Hippocampal formation (tissue), 2 donors: ENCODE data around the gene CACNA2D1.
A peak's percentile ranks its signal among the peaks of the same experiment; 100 is the strongest.

Experiments
- DNase-seq, 2 donors: peaks; one replicate each; lab custom pipeline; 2025; lab: John Stamatoyannopoulos, UW

CACNA2D1 gene

DNA sequence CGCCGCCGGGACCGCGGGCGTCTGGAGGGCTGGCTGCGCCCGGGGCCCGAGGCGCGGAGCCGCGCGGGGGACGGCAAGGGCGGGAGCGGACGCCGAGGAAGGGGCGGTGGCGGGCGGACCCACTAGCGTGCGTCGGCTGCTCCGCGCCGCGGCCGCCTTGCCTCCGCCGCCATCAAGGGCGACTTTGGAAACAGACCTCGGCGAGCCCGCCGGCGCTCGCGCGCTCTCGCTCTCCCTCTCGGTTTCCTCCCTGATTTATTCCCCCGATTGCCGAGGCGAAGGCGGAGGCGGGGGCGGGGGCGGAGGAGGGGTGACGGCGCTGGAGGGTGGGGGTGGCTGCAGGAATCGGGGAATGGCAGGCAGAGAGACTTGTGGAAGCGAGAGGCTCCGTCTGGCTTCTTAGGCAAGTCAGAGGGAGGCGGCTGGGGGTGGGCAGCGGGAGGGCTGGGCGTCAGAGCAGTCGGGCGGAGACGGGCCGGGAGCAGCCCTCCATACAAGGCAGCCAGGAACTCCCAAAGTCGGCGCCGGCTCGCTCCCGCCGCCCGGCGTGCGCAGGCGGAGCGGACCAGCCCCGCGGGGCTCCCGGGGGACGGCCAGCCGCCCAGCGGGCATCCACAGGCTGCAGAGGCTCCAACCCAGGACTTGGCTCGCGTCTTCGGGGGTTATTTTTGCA is at the start of gene CACNA2D1:
TSS of gene CACNA2D1 (minus strand) at position 231 of the 673 bp plus-strand sequence.
- DNase-seq, result peak; percentile 77 to 84

DNA sequence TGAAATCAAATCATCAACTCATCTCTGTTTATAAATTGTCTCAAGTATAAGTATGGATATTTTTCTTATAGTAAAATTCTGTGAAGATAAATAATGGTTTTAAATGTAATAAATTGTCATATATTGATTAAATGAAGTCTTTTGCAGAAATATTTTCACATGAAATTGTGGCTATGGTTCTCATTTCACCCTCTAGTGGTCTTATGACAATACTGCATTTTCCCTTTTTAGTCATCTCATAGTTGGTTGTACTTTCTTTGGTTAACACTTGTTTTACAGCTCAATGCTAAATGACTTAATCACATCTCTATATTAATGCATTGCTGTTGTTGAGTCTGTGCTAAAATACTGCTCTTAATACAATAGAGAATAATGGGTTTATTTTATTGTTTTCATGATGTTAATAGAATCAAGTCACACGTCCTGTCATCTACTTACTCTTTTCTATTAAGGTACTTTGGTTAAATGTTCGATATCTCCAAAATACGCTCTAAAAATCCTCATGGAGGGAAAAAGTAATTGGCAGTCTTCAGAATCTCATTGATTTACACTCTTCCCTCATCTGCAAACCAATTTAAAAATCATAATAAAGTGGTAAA is 38.0 kb upstream of the CACNA2D1 start:
- DNase-seq, result peak in 1 of 2 donors; percentile 59

DNA sequence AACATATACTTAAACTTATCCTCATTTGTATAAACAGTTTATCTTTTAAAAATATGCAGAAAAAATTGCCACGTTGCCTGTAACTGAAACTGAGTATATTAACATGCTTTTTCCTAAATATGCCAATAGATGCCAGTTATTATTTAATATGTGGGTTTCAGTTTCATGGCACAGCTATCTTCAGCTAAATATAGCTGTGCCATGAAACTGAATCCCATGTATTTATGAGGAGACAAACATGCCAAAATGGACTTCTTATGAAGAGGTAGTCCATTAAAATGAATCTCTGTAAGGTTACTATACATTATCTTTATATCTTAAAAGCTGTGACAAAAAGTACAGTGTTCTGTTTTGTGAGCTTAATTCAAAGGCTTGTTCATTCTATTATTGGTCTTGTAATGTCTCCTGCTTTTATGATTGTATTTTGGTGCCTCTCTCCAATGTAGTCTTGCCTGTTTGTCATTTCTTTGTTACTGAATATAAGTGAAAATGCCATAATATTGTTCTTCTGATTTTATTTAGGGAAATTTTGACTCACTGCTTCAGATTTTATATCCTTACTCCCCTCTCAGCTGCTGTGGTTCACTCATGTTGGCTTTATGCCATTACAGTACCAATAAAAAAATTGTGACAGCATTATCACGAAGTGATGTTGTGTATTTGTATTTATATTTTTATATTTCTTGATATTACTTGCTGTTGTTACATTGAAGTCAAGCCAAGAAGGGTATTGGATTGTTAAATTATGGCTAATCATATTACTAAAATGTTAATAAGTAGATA is 34.3 kb upstream of the CACNA2D1 start:
- DNase-seq, result no peak

GRCh38 chr7:82472966-82473365 is 29.4 kb upstream of the CACNA2D1 start:
- no peak for DNase-seq

- DNase-seq, result no peak
These were observed 27.9 kb upstream of the CACNA2D1 start for GRCh38 chr7:82471351-82472020.

DNA sequence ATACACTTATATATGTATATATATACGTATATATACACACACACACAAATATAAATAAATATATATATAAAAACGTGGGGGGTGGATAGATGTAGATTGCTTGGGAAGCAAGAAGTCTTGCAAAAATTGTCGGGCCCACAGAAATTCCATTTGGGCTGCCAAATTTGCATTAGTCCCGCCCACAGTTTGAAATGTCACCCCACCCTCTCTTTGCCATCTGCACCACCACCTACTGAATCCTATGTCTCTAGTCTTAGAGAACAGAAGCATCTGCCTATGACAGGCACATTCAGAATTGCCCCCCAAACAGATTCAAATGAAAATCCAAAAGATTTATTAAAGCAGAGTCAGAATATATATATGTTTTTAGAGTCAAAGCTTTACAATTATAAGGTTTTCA is 25.6 kb upstream of the CACNA2D1 start:
- no peak for DNase-seq

DNA sequence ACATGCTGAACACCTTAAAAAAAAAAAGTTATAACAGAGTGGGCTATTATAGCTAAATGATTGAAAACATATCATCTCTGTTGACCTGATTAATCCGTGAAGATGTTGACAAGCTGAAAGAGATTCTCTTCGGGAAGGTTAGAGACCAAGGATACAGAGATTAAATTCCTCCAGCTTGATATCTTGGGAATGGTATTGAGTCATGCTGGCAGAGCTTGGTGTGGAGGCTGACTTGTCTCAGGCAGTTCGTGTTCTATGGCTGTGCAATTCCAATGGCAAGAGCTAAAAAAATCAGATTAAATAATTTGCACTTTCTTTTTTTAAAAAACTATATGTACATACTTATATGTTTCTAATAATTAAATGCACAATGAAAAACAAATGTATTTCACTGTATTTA is 24.9 kb upstream of the CACNA2D1 start:
- no peak for DNase-seq

DNA sequence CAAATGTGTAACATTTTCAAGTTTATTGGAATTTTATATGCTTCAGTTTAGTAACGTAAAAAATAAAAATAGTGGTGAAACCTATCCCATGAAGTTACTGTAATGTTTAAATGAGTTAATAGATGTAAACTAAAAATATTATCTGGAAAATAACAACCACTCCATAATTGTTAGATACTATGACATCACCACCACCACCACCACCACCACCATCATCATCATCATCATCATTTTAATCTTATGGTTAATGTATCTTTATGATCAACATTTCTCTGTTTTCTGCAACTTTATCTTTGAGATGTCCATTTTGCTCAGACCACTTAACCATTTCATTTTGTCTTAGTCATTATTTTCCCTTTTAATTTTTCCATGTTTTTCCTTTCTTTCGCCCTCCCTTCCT is 23.4 kb upstream of the CACNA2D1 start:
- DNase-seq, result no peak

DNA sequence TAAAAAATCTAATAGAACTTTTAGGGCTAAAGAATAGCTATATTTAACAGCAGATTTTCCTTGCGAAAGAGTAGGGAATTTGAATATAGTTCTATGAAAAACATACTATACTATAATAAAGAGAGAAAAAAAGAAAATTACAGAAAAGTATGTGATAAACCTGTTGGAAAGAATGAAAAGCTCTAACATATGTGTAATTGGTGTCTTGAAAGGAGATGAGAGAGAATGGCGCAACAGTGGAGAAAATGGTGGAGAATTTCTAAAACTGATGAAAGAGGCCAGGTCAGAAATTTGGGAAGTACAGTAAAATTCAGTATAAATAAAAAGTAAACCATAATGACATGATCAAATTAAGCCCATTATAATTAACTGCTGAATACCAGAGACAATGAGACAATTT is 20.8 kb upstream of the CACNA2D1 start:
- DNase-seq, result no peak

DNA sequence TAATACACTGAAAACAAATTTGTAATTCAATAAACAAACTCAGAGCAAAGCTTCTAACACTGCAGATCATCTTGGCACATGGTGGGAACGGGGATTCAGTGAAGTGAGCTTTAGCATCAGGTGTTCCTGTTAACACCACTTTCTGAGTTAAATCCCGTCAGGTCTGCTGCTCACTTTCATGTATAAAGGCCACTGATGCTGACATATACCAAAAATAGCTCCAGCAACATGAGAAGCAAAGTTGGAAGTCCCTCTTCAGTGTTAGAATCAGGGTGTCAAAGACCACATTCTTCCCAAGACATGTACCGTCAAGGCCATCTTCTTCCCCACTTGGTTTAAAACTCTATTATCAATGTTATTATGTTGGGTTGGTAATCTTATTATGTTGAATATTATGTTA is 11.7 kb upstream of the CACNA2D1 start:
- no peak for DNase-seq

GRCh38 chr7:82450759-82451158 is 7.2 kb upstream of the CACNA2D1 start:
- no peak for DNase-seq

- DNase-seq, result no peak
These were observed 6.3 kb upstream of the CACNA2D1 start for GRCh38 chr7:82449910-82450309.

- DNase-seq, result no peak
These were observed 3.3 kb upstream of the CACNA2D1 start for GRCh38 chr7:82446897-82447296.

- no peak for DNase-seq
These were observed 1.7 kb upstream of the CACNA2D1 start for GRCh38 chr7:82445271-82445670.

GRCh38 chr7:82444220-82444909 is 788 bp upstream of the CACNA2D1 start:
- peak in 1 of 2 donors; percentile 45 for DNase-seq

- DNase-seq, result peak in 1 of 2 donors; percentile 55
These were observed 486 bp downstream of the CACNA2D1 start for GRCh38 chr7:82443036-82443546.

DNA sequence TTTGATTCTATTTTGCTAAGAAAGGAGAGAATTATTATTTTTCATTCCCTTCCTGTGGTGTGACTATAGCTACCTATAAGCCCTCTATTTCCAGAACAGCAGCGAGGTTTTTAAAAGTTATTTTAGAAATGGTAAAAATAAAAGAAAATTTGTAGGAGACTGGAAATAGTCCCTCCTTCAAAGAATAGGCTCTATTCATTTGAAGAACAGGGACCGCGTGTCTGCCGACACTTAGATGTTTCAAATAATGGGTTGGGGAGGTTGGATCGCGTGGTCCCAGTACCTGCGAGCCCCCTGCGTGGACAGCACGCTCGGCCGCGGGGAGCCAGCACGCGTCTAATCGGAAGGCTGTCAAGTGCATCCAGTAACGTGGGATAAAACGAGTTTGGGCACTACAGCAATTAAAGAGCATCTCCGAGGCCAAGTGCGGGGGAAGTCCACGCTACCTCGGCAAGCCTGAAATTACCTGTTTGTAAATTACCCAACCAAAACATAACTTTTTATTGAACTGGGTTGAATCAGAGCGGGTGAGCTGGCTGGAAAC is 1.0 kb downstream of the CACNA2D1 start:
- DNase-seq, result peak in 1 of 2 donors; percentile 42

GRCh38 chr7:82441669-82442478 is 1.7 kb downstream of the CACNA2D1 start:
- DNase-seq, result peak in 1 of 2 donors; percentile 23

GRCh38 chr7:82438521-82438920 is 5.1 kb downstream of the CACNA2D1 start:
- no peak for DNase-seq

DNA sequence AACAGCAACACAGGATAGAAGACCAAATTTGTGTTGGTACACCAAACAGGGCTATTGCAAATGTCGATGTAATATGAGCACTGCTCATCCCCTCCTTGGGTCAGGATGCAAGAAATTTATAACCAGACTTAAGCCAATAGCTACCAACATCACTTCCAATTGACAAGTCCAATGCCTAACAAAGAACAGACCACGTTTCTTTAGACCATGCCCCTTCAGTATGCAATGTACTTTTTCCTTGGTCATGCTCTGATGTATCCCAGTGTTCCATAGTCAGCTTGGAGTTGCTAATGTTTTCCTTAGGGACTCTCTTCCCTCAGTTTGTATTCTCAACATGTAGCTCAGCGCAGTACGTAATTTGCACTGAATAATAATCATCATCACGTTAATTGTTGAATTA is 7.8 kb downstream of the CACNA2D1 start:
- no peak for DNase-seq
